SIG-M5 treated with dmso at 0.1 percent for 504 hours (cell line): ENCODE measurements around the gene ZCCHC8.
"Not testable (repeated sequence)": the region's sequence is repeated elsewhere in the genome, so short reads cannot be mapped to it uniquely, and the experiment has no call there.

Experiments
- DNase-seq: peaks from one replicate; lab custom pipeline; 2025; ENCODE audit not compliant: unreplicated experiment; lab: John Stamatoyannopoulos, UW

The ZCCHC8 gene

DNA sequence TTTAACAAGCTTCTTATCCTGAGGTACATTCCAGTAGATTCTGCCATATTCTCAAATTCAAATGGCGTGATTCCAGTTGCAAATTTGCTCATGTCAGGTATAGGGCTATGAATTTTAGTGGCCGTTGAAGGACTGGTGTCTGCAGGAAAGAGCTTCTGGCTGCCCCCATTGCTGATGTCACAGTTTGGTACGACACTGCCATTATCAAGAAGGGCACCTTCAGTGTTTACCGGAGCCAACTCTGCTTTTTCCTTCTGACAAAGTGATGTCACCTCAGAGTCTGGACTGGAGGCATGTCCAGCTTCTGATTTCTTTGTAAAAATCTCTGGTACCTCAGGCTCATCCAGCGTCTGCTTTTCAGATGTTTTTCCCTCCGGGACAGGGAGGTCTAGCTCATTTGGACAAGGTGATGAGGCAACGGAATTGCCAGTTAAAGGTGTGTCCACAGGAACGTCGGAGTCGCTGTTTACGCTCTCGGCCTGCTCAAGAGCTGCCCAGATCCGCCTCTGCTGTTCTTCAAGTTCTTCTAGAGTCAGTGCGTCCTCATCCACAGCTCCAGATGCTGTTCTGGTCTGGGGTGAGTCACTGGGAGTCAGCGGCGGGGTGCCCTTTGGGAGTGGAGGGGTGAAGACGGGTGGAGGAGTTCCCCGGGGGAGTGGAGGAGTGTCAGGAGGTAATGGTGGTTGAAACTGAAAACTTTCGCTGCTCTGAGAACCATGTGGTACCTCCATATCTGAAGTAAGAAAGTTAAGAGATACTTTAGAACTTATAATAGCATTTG is 27.0 kb downstream of the ZCCHC8 start:
- no peak for DNase-seq

GRCh38 chr12:122471324-122472226 is 29.2 kb downstream of the ZCCHC8 start:
- peak; percentile 77 for DNase-seq

- DNase-seq: not testable (repeated sequence)
Observed at GRCh38 chr12:122470576-122470975, 30.2 kb downstream of the ZCCHC8 start.

DNA sequence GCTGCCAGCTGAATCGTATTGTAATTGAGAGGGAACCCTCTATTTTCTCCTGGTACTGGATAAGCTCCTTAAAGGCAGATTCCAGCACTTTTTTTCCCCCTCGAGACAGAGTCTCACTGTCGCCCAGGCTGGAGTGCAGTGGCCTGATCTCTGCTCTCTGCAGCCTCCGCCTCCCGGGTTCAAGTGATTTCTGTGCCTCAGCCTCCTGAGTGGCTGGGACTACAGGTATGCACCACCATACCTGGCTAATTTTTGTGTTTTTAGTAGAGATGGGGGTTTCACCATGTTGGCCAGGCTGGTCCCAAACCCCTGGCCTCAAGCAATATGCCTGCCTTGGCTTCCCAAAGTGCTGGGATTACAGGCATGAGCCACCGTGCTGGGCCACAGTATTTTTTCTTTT is 30.9 kb downstream of the ZCCHC8 start:
- not testable (repeated sequence) for DNase-seq

- DNase-seq: peak; percentile 73
Observed at GRCh38 chr12:122467983-122468382, 32.7 kb downstream of the ZCCHC8 start.

DNA sequence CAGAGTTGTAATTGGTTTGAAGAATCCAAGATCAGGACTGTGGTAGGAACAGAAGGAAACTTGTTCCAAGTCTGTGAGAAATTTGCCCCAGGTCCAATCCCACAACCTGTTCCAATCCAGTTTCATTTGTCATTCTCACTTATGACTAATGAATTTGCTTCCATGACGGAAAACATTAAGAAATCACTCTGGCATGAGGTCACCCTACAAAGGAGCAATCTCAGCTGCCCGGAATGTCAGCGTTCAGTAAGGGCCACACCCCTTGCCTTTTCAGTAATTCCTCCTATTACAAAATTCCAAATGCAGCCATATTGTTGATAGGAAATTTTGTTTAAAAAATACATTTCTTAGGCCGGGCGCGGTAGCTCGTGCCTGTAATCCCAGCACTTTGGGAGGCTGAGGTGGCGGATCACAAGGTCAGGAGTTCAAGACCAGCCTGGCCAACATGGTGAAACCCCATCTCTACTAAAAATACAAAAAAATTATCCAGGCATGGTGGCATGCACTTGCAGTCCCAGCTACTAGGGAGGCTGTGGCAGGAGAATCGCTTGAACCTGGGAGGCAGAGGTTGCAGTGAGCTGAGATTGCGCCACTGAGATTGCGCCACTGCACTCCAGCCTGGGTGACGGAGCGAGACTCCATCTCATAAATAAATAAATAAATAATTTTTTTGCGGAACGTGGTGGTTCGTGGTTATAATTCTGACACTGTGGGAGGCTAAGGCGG is 36.3 kb downstream of the ZCCHC8 start:
- peak; percentile 60 for DNase-seq

DNA sequence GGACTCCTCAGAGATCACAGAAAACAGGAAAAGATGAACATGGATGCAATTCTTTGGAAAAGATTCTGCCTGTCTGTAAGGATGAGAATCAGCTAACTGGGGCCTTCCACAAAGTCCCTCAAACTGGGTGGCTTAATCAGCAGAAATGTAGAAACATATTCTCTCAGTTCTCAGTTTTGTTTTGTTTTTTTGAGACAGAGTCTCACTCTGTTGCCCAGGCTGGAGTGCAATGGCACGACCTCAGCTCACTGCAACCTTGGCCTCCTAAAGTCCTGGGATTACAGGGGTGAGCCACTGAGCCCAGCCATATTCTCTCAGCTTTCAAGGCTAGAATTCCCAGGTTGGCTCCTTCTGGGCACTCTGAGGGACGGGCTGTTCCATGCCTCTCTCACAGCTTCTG is 40.1 kb downstream of the ZCCHC8 start:
- DNase-seq: no peak

GRCh38 chr12:122460061-122460460 is 40.7 kb downstream of the ZCCHC8 start:
- no peak for DNase-seq

GRCh38 chr12:122459211-122459610 is 41.5 kb downstream of the ZCCHC8 start:
- DNase-seq: no peak

DNA sequence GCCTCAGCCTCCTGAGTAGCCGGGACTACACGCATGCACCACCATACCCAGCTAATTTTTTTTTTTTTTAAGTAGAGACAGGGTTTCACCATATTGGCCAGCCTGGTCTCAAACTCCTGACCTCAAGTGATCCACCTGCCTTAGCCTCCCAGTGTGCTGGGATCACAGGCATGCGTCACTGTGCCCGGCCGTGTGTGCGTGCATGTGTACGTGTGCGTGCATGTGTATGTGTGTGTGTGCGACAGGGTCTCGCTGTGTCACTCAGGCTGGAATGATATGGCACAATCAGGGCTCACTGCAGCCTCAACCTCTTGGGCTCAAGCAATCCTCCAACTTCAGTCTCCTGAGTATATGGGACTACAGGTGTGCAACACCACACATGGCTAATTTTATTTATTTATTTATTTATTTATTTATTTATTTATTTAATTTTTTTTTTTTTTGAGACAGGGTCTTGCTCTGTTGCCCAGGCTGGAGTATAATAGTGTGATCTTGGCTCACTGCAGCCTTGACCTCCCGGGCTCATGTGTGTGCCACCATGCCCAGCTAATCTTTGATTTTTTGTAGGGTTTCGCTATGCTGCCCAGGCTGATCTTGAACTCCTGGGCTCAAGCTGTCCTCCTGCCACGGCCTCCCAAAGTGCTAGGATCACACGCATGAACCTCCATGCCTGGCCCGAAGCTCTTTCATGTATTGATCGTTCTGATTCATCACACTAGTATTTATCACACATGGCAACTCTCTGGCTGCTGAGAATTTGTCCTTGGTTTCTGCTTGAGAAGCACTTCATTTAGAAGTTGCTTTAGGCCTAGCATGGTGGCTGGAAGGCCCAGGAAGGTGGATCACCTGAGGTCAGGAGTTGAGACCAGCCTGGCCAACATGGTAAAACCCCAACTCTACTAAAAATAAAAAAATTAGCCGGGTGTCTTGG is 42.4 kb downstream of the ZCCHC8 start:
- DNase-seq: no peak

GRCh38 chr12:122457627-122458026 is 43.1 kb downstream of the ZCCHC8 start:
- no peak for DNase-seq

DNA sequence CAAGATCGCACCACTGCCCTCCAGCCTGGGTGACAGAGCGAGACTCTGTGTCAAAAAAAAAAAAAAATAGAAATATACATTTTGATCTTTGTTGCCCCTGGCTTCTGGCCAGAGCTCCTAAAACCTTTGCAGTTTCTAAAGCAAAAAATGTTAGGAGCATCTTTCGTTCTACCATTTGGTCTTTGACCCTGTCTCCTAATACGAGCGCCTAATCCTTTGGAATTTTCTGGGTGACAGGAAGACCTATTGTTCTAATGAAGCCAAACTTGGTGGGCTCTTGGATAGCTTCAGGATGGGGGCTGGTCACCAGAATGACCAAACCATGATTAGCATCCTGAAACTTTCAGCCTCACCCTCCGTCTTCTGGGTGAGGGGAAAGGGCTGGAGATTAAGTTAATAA is 46.0 kb downstream of the ZCCHC8 start:
- DNase-seq: no peak

DNA sequence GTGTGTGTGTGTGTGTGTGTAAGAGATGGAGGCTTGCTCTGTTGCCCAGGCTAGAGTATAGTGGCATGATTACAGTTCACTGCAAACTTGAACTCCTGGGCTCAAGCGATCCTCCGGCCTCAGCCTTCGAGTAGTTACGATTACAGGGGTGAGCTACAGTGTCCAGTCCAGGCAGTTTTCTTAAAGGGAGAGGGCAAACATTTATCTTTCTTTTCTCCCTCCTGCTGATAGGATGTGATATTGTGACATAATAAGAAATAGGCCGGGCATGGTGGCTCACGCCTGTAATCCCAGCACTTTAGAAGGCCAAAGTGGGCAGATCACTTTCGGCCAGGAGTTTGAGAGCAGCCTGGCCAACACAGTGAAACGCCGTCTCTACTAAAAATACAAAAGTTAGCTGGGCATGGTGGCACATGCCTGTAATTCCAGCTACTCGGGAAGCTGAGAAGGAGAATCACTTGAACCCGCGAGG is 46.4 kb downstream of the ZCCHC8 start:
- no peak for DNase-seq

DNA sequence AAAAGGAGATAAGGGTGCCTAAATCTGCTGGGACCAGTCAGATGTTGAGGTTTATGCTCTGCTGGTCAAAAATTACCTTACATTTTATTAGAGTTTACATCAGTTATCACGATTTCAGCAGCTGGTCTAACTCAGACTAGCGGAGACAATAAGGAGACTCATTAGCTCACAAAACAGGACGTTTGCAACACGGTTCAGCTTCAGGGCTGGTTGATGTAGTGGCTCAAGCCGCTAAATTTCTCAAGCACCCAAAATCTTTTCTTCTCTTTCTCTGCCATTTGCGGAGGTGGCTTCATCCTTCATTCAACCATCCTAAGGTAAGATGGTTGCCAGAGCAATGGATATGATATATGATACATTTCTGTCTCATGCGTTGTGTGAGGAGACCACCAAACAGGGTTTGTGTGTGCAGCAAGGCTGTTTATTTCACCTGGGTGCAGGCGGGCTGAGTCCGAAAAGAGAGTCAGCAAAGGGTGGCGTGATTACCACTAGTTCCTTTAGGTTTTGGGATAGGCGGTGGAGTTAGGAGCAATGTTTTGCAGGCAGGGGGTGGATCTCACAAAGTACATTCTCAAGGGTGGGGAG is 47.9 kb downstream of the ZCCHC8 start:
- no peak for DNase-seq

DNA sequence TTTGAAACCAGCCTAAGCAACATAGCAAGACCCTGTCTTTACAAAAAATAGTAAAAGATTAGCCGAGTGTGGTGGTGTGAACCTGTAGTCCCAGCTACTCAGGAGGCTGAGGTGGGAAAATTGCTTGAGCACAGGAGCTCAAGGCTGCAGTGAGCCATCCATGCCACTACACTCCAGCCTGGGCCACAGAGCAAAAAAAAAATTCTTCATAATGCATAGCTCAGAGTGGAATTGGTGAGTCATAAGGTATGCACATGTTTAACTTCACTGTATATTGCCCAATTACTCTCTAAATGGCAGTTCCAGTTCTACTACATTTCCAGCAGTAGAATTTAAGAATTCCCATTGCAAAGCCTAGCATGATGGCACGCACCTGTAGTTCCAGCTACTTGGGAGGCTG is 51.4 kb downstream of the ZCCHC8 start:
- DNase-seq: peak; percentile 94

DNA sequence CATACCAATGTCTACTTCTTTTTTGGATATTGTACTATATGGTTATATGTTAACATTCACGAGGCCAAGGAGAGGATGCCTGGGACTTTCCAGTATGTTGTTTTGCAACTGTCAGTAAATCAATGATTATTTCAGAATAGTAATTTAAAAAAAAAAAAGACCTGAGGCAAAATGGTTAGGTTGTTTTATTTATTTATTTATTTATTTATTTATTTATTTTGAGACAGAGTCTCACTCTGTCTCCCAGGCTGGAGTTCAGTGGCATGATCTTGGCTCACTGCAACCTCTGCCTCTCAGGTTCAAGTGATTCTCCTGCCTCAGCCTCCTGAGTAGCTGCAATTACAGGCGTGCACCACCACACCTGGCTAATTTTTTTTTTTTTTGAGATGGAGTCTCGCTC is 52.9 kb downstream of the ZCCHC8 start:
- DNase-seq: not testable (repeated sequence)

DNA sequence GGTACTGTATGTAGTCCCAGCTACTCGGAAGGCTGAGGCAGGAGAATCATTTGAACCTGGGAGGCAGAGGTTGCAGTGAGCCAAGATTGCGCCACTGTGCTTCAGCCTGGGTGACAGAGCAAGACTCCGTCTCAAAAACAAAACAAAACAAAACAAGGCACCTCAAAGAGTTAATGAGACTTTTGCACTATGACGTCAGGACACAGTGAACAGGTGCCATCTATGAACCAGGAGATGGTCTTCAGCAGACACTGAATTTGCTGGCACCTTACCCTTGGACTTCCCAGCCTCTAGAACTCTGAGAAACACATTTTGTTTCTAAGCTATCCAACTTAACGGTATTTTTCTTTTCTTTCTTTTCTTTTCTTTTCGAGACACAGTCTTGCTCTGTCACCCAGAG is 54.3 kb downstream of the ZCCHC8 start:
- not testable (repeated sequence) for DNase-seq

- not testable (repeated sequence) for DNase-seq
Observed at GRCh38 chr12:122444071-122444470, 56.7 kb downstream of the ZCCHC8 start.

DNA sequence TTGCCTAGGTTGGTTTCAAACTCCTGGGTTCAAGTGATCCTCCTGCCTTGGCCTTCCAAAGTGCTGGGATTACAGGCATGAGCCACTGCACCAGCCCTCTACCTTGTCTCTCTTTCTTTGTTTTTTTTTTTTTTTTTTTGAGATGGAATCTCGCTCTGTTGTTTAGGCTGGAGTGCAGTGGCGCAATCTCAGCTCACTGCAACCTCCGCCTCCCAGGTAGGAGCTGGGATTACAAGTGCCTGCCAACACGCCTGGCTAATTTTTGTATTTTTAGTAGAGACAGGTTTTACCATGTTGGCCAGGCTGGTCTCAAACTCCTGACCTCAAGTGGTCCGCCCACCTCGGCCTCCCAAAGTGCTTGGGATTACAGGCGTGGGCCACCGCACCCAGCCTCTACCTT is 61.9 kb downstream of the ZCCHC8 start:
- DNase-seq: not testable (repeated sequence)

GRCh38 chr12:122437656-122438121 is 63.0 kb downstream of the ZCCHC8 start:
- no peak for DNase-seq
